ENCODE measurements around the gene ERBB4. TPM values are rescaled to one million over a fixed set of nuclear protein-coding genes. Genes with fewer than 3 reads are reported as not detected.

The ERBB4 gene
- polyA plus RNA-seq, 2 of the 4 experiments (the other 2 are of a cell fraction), result not detected

GRCh38 chr2:212548455-212548819 lies 9.8 kb upstream of the ERBB4 start:
- no peak overlapping the region for H3K4me3 ChIP-seq
- WGBS (ENCODE audit: missing lambda C conversion rate), result 40% methylated on average over 1 of the region's 1 CpG
- 0 out of 3 replicates have a peak, but pooled peaks cover 3% of the 10 kb centered on the region for H3K4me1 ChIP-seq
- POLR2A ChIA-PET, result no interaction called here
- no peak overlapping the region for H3K27ac ChIP-seq
- no peak overlapping the region for H3K4me2 ChIP-seq
- CTCF ChIA-PET, result interaction anchor here (0.7 to 2.1 kb wide), 2 partner anchors 19 to 403 kb away, joined by 3 to 6 read pairs; no protein-coding TSS in a partner anchor
- DNase-seq (ENCODE audit: low read depth in 1 of 2, low spot score in 1 of 2) (peak in 1 of 2 experiments; percentile 18), FAIRE-seq (no peak), ATAC-seq (peak in 1 of 2 experiments; percentile 77; a peak in 3 of 6 replicates)
- peak; percentile 32; the same call in 2 of the 3 replicates for TF ChIP-seq CTCF (IDR thresholded peaks at IDR 0.05)
- no peak for TF ChIP-seq GATA3 (IDR thresholded peaks at IDR 0.05; ENCODE audit: borderline replicate concordance)
- TF ChIP-seq CHD2 (IDR thresholded peaks at IDR 0.05; ENCODE audit: low read length, partially characterized antibody), result no peak
- TF ChIP-seq RAD21 (conservative IDR thresholded peaks at IDR 0.05 in 1 of 2, IDR thresholded peaks at IDR 0.05 in 1 of 2), result peak; percentile 52 to 56; a peak in 4 of 5 replicates
- TF ChIP-seq PHF8 (IDR thresholded peaks at IDR 0.05; ENCODE audit: borderline replicate concordance, low read depth), result no peak
- TF ChIP-seq EP300 (IDR thresholded peaks at IDR 0.05), result no peak
- no peak for TF ChIP-seq CHD4 (IDR thresholded peaks at IDR 0.05; ENCODE audit: borderline replicate concordance)
- TF ChIP-seq POLR2A (IDR thresholded peaks at IDR 0.05; ENCODE audit: low read length), result no peak
- TF ChIP-seq HDAC2 (IDR thresholded peaks at IDR 0.05), result no peak
- no peak for TF ChIP-seq NPAS2 (CRISPR knock-in tag; IDR thresholded peaks at IDR 0.05; ENCODE audit: borderline replicate concordance)
- TF ChIP-seq REST (IDR thresholded peaks at IDR 0.05), result no peak
- H3K9me3 ChIP-seq, result no peaks in the 10 kb centered on the region

GRCh38 chr2:212547716-212548454 lies 9.3 kb upstream of the ERBB4 start:
- ChIA-PET CTCF (interaction anchor here (0.7 to 2.1 kb wide), 2 partner anchors 20 to 403 kb away, joined by 3 to 6 read pairs; no protein-coding TSS in a partner anchor), POLR2A (no interaction called here)
- Histone ChIP-seq H3K4me3 (no peak overlapping the region), H3K27ac (no peak overlapping the region), H3K9me3 (no peaks in the 10 kb centered on the region), H3K4me2 (no peak overlapping the region), H3K4me1 (0 out of 3 replicates have a peak, but pooled peaks cover 3% of the 10 kb centered on the region)
- TF ChIP-seq HOXB13 (CRISPR knock-in tag; IDR thresholded peaks at IDR 0.05; ENCODE audit: low read depth) (no peak), NR3C1 (IDR thresholded peaks at IDR 0.05) (no peak), KDM1A (IDR thresholded peaks at IDR 0.05; ENCODE audit: low read depth) (no peak), BHLHE40 (IDR thresholded peaks at IDR 0.05; ENCODE audit: low read depth, low read length) (no peak), HDAC2 (IDR thresholded peaks at IDR 0.05) (no peak), RFX5 (IDR thresholded peaks at IDR 0.05) (no peak), ZNF302 (CRISPR knock-in tag; IDR thresholded peaks at IDR 0.05) (no peak), SREBF2 (IDR thresholded peaks at IDR 0.05) (no peak), HMGXB4 (CRISPR knock-in tag; IDR thresholded peaks at IDR 0.05; ENCODE audit: borderline replicate concordance) (no peak), CTCF (IDR thresholded peaks at IDR 0.05) (no peak), ZSCAN20 (CRISPR knock-in tag; IDR thresholded peaks at IDR 0.05) (no peak), CBX2 (IDR thresholded peaks at IDR 0.05; ENCODE audit: borderline replicate concordance, low read depth) (no peak), CBX8 (IDR thresholded peaks at IDR 0.05) (no peak), ATOH8 (CRISPR knock-in tag; IDR thresholded peaks at IDR 0.05; ENCODE audit: low read depth) (no peak), KDM5A (IDR thresholded peaks at IDR 0.05) (no peak), EHMT2 (IDR thresholded peaks at IDR 0.05; ENCODE audit: low read depth) (no peak), NPAS2 (CRISPR knock-in tag; IDR thresholded peaks at IDR 0.05; ENCODE audit: borderline replicate concordance) (no peak), EP300 (IDR thresholded peaks at IDR 0.05) (no peak), PHF8 (IDR thresholded peaks at IDR 0.05; ENCODE audit: borderline replicate concordance, low read depth) (no peak), FOXS1 (CRISPR knock-in tag; IDR thresholded peaks at IDR 0.05) (no peak)
- no peak for DNase-seq (ENCODE audit: low read depth in 1 of 2, low spot score in 1 of 2)
- no peak for FAIRE-seq
- no peak for ATAC-seq
